Erythroblast (primary cell): ENCODE results near the gene OR52B6.

Experiments used
- GATA1 ChIP-seq: IDR thresholded peaks from 2 replicates; pipeline ENCODE4 v1.6.1; 2011; ENCODE audit warnings: low read depth, mild to moderate bottlenecking, control low read depth, low read length, moderate library complexity
- POLR2A ChIP-seq: IDR thresholded peaks from 2 replicates; pipeline ENCODE4 v1.6.1; 2011; ENCODE audit warnings: mild to moderate bottlenecking, low read length

GRCh38 chr11:5611627-5612026, 30.9 kb downstream of the OR52B6 start:
- TF ChIP-seq POLR2A (no peak), GATA1 (no peak)
